Sigmoid colon (tissue), 7 donors: ENCODE results near the gene JAKMIP1. TPM values are rescaled to one million over a fixed set of nuclear protein-coding genes. Genes with fewer than 3 reads are reported as not detected.

Experiments used
- DNase-seq: peaks from one replicate; pipeline ENCODE4 v3.0.0-alpha.2; 2019
- H3K27ac ChIP-seq, 4 donors: fragments of 200-600 bp; sonication (generic); one replicate each; pipeline ENCODE4 v1.5.1; 2016 to 2019; ENCODE audit warnings: mild to moderate bottlenecking in 1 of 4
- H3K27me3 ChIP-seq, 3 donors: fragments of 200-600 bp; sonication (generic); one replicate each; pipeline ENCODE4 v1.5.1; 2019; ENCODE audit warnings: mild to moderate bottlenecking in 1 of 3
- H3K36me3 ChIP-seq, 4 donors: fragments of 200-600 bp; sonication (generic); one replicate each; pipeline ENCODE4 v1.5.1; 2016 to 2019
- H3K4me1 ChIP-seq, 4 donors: fragments of 200-600 bp; sonication (generic); one replicate each; pipeline ENCODE4 v1.5.1; 2017 to 2019
- H3K4me3 ChIP-seq, 4 donors: fragments of 200-600 bp; sonication (generic); one replicate each; pipeline ENCODE4 v1.5.1; 2017 to 2019; ENCODE audit warnings: mild to moderate bottlenecking in 2 of 4, moderate library complexity in 1 of 4
- H3K9me3 ChIP-seq, 4 donors: fragments of 200-600 bp in 3 of 4; sonication (generic) in 3 of 4; one replicate each; pipeline versions ENCODE4 v1.5.1 to v1.6.1; 2013 to 2019
- CTCF ChIP-seq, 4 experiments: fragments of 450-650 bp in 3 of 4; fragments of 200-600 bp in 1 of 4; IDR thresholded peaks; one replicate each; pipeline ENCODE4 v1.5.1; 2016 to 2019; ENCODE audit warnings: antibody characterized with exemption in 4 of 4, mild to moderate bottlenecking in 3 of 4, moderate library complexity in 2 of 4
- EP300 ChIP-seq, 4 donors: sonication (generic); formaldehyde crosslinking; IDR thresholded peaks; one replicate each; pipeline ENCODE4 v1.6.1; 2017; ENCODE audit warnings: antibody characterized with exemption in 4 of 4
- POLR2A ChIP-seq, 2 donors: fragments of 450-650 bp; IDR thresholded peaks; one replicate each; pipeline ENCODE4 v1.6.1; 2016; ENCODE audit warnings: antibody characterized with exemption in 2 of 2, mild to moderate bottlenecking in 2 of 2, moderate library complexity in 2 of 2
- POLR2AphosphoS5 ChIP-seq, 4 donors: sonication (generic); formaldehyde crosslinking; IDR thresholded peaks; one replicate each; pipeline ENCODE4 v1.6.1; 2017; ENCODE audit warnings: antibody characterized with exemption in 4 of 4
- WGBS, 2 donors: extraction: QIAGEN DNeasy Blood & Tissue Kit; methylation state at CpG; one replicate each; pipeline ENCODE4 v1.1.7; 2013; 5-methylcytosine and 5-hydroxymethylcytosine counted together
- intact Hi-C: fragments of 100-400 bp; cut with DNase I; formaldehyde crosslinking; loops from one replicate; pipeline ENCODE4 v1.15.1; 2023
- polyA plus RNA-seq, 3 donors: library from polyadenylated mRNA; stranded (reverse); fragments of 200-250 nt; gene quantifications; one replicate each; pipeline ENCODE4 v1.2.3, GENCODE V29; 2013
- total RNA-seq, 4 donors: library from RNA; depleted of rRNA; stranded (reverse); fragments of >200 nt; gene quantifications; one replicate each; pipeline ENCODE4 v1.1.0, GENCODE V29; 2016
- donor health status: healthy with polysubstance abuse.
- donor health status: Bipolar disorder and iron deficiency.
- donor health status: healthy.

JAKMIP1 gene
- total and polyA plus RNA-seq, 7 donors = 0.49 to 3.9 (median 1.8) TPM; not detected in 2

- no peaks in the 10 kb centered on the region for H3K9me3 ChIP-seq
- TF ChIP-seq POLR2AphosphoS5 (IDR thresholded peaks at IDR 0.05) (no peak), CTCF (IDR thresholded peaks at IDR 0.05) (no peak), POLR2A (IDR thresholded peaks at IDR 0.05) (no peak), EP300 (IDR thresholded peaks at IDR 0.05) (no peak)
- peaks cover 0 to 8% (median 4%) of the 10 kb centered on the region in 3 donors for H3K27me3 ChIP-seq
- no peak overlapping the region for H3K27ac ChIP-seq
- H3K4me1 ChIP-seq = no peaks in the 10 kb centered on the region
- H3K36me3 ChIP-seq = no peaks in the 10 kb centered on the region
- intact Hi-C loops = no loop called here
- 77 to 90% methylated on average over 2 of the region's 2 CpGs for WGBS, 2 donors
- DNase-seq = peak; percentile 18
- H3K4me3 ChIP-seq = no peak overlapping the region
Observed at GRCh38 chr4:6088950-6089349, 111.4 kb downstream of the JAKMIP1 start.

GRCh38 chr4:6087669-6088341, 112.5 kb downstream of the JAKMIP1 start:
- DNase-seq = peak; percentile 45
- TF ChIP-seq CTCF (IDR thresholded peaks at IDR 0.05) = peak in 3 of 4 experiments; percentile 9 to 42 (median 18)
- TF ChIP-seq POLR2A (IDR thresholded peaks at IDR 0.05) = no peak
- no peaks in the 10 kb centered on the region for H3K9me3 ChIP-seq
- peaks cover 0 to 8% (median 4%) of the 10 kb centered on the region in 3 donors for H3K27me3 ChIP-seq
- WGBS, 2 donors = 51 to 60% methylated on average over 7 of the region's 7 CpGs
- no peaks in the 10 kb centered on the region for H3K36me3 ChIP-seq
- intact Hi-C loops = no loop called here
- no peak overlapping the region for H3K4me3 ChIP-seq
- H3K4me1 ChIP-seq = no peaks in the 10 kb centered on the region
- no peak overlapping the region for H3K27ac ChIP-seq

GRCh38 chr4:6086846-6087245, 113.5 kb downstream of the JAKMIP1 start:
- Histone ChIP-seq H3K27me3 (peaks cover 0 to 7% (median 0%) of the 10 kb centered on the region in 3 donors), H3K4me1 (no peaks in the 10 kb centered on the region), H3K36me3 (no peaks in the 10 kb centered on the region), H3K4me3 (no peak overlapping the region), H3K9me3 (no peaks in the 10 kb centered on the region), H3K27ac (no peak overlapping the region)
- WGBS, 2 donors = 74 to 94% methylated on average over 3 of the region's 3 CpGs
- DNase-seq = no peak
- TF ChIP-seq POLR2A (IDR thresholded peaks at IDR 0.05) (no peak), EP300 (IDR thresholded peaks at IDR 0.05) (no peak), CTCF (IDR thresholded peaks at IDR 0.05) (no peak), POLR2AphosphoS5 (IDR thresholded peaks at IDR 0.05) (no peak)
- intact Hi-C loops = no loop called here

- Histone ChIP-seq H3K4me3 (no peak overlapping the region), H3K36me3 (no peaks in the 10 kb centered on the region), H3K27me3 (peaks cover 0 to 3% (median 0%) of the 10 kb centered on the region in 3 donors), H3K9me3 (no peaks in the 10 kb centered on the region), H3K4me1 (no peaks in the 10 kb centered on the region), H3K27ac (no peak overlapping the region)
- peak; percentile 57 for DNase-seq
- WGBS, 2 donors = 75 to 80% methylated on average over 18 of the region's 18 CpGs
- intact Hi-C loops = no loop called here
- no peak for TF ChIP-seq POLR2AphosphoS5 (IDR thresholded peaks at IDR 0.05)
Observed at GRCh38 chr4:6085691-6086628, 114.4 kb downstream of the JAKMIP1 start.

GRCh38 chr4:6085028-6085690, 115.2 kb downstream of the JAKMIP1 start:
- WGBS, 2 donors = 83 to 88% methylated on average over 16 of the region's 16 CpGs
- Histone ChIP-seq H3K9me3 (no peaks in the 10 kb centered on the region), H3K27ac (no peak overlapping the region), H3K4me1 (no peaks in the 10 kb centered on the region), H3K4me3 (no peak overlapping the region), H3K36me3 (no peaks in the 10 kb centered on the region), H3K27me3 (peaks cover 0 to 4% (median 0%) of the 10 kb centered on the region in 3 donors)
- TF ChIP-seq POLR2A (IDR thresholded peaks at IDR 0.05) = no peak
- no peak for TF ChIP-seq CTCF (IDR thresholded peaks at IDR 0.05)
- TF ChIP-seq POLR2AphosphoS5 (IDR thresholded peaks at IDR 0.05) = no peak
- no peak for TF ChIP-seq EP300 (IDR thresholded peaks at IDR 0.05)
- intact Hi-C loops = no loop called here
- peak; percentile 53 for DNase-seq
